GM10266 (cell line): ENCODE results near the gene SH3BP5L.

Source experiments
- DNase-seq: peaks from one replicate; pipeline ENCODE4 v3.0.0; 2012; ENCODE audit errors: extremely low spot score
- TF ChIP-seq, protein P1 (sequence below): IDR thresholded peaks from 2 replicates; pipeline ENCODE4 v1.5.1; 2012; ENCODE audit warnings: mild to moderate bottlenecking, low read depth; ENCODE audit not compliant: control insufficient read depth, insufficient read depth; ENCODE audit errors: missing control alignments

Gene SH3BP5L

GRCh38 chr1:248857201-248857600 is 31.5 kb upstream of the SH3BP5L start:
- TF ChIP-seq, protein P1, sequence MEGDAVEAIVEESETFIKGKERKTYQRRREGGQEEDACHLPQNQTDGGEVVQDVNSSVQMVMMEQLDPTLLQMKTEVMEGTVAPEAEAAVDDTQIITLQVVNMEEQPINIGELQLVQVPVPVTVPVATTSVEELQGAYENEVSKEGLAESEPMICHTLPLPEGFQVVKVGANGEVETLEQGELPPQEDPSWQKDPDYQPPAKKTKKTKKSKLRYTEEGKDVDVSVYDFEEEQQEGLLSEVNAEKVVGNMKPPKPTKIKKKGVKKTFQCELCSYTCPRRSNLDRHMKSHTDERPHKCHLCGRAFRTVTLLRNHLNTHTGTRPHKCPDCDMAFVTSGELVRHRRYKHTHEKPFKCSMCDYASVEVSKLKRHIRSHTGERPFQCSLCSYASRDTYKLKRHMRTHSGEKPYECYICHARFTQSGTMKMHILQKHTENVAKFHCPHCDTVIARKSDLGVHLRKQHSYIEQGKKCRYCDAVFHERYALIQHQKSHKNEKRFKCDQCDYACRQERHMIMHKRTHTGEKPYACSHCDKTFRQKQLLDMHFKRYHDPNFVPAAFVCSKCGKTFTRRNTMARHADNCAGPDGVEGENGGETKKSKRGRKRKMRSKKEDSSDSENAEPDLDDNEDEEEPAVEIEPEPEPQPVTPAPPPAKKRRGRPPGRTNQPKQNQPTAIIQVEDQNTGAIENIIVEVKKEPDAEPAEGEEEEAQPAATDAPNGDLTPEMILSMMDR: no peak
- DNase-seq: no peak

GRCh38 chr1:248856176-248856575 is 30.5 kb upstream of the SH3BP5L start:
- TF ChIP-seq, protein P1: no peak
- no peak for DNase-seq

- DNase-seq: no peak
- TF ChIP-seq, protein P1: no peak
Observed at GRCh38 chr1:248855580-248855979, 29.9 kb upstream of the SH3BP5L start.

DNA sequence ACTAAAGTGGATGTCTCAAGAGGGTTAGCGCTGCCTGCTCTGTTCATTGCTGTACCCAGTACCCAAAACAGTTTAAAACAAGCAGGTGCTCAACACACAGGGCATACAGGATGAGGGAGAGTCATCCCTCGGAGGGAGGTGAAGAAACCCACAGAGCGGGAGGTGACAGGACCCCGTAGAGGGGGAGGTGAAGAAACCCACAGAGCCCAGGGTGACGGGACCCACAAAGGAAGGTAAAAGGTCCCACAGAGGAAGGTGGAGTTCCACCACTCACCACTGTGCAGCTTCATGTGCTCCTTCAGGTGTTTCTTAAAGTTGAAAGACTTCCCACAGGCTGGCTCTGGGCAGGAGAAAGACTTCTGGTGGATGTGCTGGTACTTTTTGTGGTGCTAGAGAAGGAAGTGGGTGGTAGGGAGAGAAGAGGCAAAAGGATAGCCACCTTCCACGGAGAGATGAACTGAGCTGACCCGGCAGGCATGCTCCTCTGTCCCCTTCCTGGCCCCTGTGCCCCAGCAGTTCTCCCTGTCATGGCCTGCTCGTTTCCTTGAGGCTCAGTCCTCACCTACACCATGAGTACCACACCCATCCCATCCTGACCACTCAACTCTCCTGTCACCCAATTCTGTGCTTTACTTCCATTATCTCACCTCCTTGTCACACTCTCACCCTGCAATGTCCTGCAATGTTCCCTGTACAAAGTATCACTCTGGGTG is 28.1 kb upstream of the SH3BP5L start:
- TF ChIP-seq, protein P1: no peak
- no peak for DNase-seq

DNA sequence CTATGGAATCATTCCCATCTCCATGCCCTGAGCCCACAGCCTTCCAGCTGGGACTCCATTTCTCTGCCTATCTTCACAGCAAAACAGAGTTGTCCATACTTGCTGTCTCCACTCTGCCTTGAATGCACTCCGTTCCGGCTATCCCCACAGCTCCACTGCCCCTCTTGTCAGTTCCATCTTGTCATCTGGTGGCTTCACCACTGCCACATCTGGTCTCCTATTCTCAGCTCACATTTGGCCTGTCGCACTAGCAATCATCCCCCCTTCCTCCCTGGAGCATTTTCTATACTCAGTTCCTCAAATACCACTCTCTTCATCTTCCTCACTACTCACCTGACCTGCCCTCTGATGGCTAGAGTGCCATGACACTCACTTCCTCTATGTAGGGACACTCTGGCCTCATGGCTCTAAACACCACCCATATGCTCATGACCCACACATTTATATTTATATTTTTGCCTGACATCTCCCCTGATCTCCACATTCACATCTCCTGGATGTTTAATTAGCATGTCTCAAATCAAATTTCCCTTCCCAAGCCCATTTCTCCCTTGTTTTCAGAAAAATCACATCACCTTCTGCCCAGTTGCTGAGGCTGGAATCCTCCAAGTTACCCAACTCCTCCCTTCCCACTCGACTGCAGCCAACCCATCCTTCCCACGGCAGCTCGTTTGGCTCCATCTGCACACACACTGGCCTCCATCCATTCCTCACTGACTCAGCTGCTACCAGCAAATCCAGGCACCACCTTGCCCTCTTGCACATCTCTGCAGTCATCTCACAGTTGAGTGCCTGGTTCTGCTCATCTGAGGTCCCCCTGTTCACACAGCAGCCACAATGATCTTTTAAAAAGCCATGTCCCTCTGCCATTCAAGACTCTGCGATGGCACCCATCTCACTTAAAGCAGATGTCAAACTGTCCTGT is 27.0 kb upstream of the SH3BP5L start:
- DNase-seq: no peak
- TF ChIP-seq, protein P1: no peak

DNA sequence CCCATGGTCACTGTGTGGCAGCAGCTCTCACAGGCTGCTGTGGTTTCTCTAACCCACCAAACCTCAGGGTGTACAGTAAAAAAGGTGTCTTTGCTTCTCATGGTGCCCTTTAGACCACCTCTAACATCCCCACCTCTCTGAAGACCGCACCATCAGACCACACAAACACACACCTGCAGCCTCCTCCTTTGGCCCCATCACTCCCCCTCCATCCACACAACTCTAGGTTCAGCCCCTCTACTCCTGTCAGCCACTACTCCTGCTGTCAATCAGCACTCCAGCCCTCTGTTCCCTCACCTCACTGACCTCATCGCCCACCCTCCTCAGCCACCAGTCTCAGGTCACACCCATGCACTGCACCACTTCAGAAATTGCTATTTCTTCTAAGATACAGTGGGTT is 25.7 kb upstream of the SH3BP5L start:
- DNase-seq: no peak
- TF ChIP-seq, protein P1: no peak
